GM12864 (cell line): ENCODE results near the gene TMOD1.

ENCODE experiments used
- DNase-seq: peaks from one replicate; pipeline ENCODE4 v3.0.0-alpha.2; 2011; ENCODE audit warnings: low read depth
- H3K4me3 ChIP-seq: 2 replicates; pipeline ENCODE4 v1.5.1; 2011; ENCODE audit warnings: mild to moderate bottlenecking, low read depth, low read length, control low read depth
- CTCF ChIP-seq: IDR thresholded peaks from 2 replicates; pipeline ENCODE4 v1.5.1; 2011; ENCODE audit warnings: low read depth, mild to moderate bottlenecking, moderate library complexity, low read length, control low read depth, inconsistent platforms; ENCODE audit errors: missing control alignments

Gene TMOD1

DNA sequence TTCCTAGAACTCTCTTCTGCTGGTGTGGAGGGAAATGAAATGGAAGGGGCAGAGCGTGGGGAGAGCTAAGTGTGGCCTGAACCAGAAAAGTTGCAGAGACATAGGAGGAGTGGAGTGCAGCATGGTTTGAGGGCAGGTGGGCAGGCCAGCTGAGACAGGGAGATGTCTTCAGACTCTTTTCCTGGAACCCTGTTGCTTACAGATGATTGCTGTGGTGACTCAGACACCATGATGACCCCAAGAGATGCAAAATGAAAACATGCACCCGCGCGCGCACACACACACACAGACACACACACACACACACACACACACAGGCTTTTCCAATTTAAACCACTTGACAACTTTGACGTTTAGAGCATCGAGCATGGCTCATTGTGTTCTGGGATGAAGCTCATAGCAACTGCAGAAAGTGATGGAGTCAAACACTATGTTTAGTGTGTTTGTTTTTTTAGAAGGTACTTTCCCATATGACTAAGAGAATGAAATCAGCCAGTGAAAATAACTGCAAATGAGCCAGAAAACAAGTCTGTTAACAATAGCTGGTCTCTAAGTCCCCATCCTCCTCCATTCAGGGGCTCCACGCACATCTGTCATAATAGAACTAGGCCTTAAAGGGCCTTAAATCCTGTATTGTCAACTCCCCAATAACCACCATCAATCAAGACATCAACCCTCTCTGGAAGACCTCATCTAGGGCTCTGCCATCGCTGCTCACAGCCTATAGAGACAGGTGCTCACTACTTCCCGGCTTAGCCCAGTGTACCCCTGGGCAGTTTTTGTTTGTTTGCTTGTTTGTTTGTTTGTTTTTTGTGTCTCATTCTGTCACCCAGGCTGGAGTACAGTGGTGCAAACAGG lies 9.6 kb downstream of the TMOD1 start:
- peak; percentile 60 for DNase-seq
- TF ChIP-seq CTCF, result no peak
- no peak overlapping the region for H3K4me3 ChIP-seq

GRCh38 chr9:97511655-97512427 lies 10.4 kb downstream of the TMOD1 start:
- DNase-seq, result no peak
- H3K4me3 ChIP-seq, result no peak overlapping the region
- TF ChIP-seq CTCF, result no peak

- TF ChIP-seq CTCF, result no peak
- no peak overlapping the region for H3K4me3 ChIP-seq
- DNase-seq, result no peak
Observed at GRCh38 chr9:97512966-97513560, 11.6 kb downstream of the TMOD1 start.

DNA sequence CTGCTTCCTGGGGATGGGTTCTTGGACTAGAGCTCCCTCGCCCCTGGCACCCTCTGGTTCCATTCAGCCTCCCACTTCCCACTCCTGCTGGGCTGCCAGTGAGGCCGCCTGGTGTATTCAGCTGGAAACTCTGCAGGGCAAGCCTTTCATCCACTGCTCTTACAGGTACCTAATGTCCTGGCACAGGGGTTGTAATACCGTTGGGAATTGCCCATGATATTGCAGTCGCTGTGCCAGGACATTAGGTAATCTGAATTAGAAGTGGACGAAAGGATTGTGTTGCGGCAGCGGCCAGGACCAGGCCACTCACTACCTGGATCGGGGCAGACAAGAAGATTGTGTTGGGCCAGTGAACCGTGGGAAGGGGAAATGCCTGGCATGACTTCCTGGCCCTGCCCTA lies 13.1 kb downstream of the TMOD1 start:
- no peak for DNase-seq
- no peak overlapping the region for H3K4me3 ChIP-seq
- no peak for TF ChIP-seq CTCF

DNA sequence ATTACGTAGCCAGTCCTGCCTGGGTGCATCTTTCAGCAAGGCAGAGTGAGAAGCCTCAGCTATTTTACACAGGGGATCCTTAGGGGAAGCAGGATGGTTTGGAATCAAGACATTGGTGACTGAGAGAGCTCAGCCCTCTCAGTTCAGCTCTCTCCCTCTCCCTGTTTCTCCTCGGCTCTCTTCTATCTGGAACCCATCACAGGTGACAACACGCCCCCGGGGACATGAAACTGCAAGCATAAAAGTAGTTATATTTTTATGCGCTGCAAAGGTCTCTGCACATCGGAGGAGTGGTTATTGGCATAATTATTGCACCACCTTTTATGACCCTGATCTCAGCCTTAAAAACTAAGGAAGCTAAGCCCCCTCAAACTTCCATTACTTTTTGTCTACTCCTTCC lies 14.2 kb downstream of the TMOD1 start:
- TF ChIP-seq CTCF, result no peak
- H3K4me3 ChIP-seq, result no peak overlapping the region
- DNase-seq, result no peak

DNA sequence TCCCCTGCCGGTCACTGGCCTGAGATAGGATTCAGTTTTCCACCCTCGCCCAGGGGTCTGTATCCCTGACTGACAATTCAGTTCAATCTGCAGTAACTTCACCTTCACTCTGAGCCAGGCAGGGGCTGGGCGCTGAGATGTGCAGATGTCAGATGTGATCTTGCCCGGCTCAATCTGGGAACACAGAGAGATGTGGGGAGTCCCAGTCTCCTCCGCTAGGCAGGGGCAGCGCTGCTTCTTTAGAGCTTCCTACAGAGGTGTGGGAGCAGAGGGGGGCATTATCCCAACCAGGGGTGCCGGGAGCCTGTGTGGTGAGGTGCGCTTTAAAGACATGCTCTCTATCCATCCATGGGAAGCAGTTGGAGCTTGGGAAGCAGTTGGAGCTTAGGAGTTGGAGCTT lies 14.6 kb downstream of the TMOD1 start:
- DNase-seq, result no peak
- TF ChIP-seq CTCF, result no peak
- H3K4me3 ChIP-seq, result no peak overlapping the region
